GM12872 (cell line): Measurements from ENCODE around the gene FSTL4.

Experiments used
- TF ChIP-seq, protein P1 (sequence below): IDR thresholded peaks from 3 replicates; pipeline ENCODE4 v1.5.1; 2011; ENCODE audit warnings: low read depth, mild to moderate bottlenecking, low read length, moderate library complexity; ENCODE audit not compliant: insufficient read depth

FSTL4 gene

GRCh38 chr5:133234911-133235310 is 377.4 kb downstream of the FSTL4 start:
- TF ChIP-seq, protein P1, sequence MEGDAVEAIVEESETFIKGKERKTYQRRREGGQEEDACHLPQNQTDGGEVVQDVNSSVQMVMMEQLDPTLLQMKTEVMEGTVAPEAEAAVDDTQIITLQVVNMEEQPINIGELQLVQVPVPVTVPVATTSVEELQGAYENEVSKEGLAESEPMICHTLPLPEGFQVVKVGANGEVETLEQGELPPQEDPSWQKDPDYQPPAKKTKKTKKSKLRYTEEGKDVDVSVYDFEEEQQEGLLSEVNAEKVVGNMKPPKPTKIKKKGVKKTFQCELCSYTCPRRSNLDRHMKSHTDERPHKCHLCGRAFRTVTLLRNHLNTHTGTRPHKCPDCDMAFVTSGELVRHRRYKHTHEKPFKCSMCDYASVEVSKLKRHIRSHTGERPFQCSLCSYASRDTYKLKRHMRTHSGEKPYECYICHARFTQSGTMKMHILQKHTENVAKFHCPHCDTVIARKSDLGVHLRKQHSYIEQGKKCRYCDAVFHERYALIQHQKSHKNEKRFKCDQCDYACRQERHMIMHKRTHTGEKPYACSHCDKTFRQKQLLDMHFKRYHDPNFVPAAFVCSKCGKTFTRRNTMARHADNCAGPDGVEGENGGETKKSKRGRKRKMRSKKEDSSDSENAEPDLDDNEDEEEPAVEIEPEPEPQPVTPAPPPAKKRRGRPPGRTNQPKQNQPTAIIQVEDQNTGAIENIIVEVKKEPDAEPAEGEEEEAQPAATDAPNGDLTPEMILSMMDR, result no peak

DNA sequence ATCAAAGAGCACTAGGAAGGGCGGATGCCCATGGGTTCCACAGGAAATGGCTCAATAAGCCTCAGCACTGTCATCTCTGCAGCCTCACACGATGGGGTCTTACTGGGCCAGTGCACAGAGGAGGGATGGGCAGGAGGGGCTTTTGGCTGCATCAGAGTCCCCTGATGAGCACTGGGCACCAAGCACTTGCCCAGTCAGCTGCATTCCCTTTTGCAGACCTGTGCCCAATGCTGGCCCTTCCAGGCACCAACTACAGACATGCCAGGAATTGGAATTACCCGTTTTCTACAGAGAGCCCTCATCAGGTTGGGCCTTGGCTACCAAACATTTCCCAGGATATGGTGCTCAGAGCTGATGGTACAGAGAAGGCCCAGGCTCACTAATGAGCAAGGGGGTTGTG is 378.1 kb downstream of the FSTL4 start:
- TF ChIP-seq, protein P1, result no peak

- TF ChIP-seq, protein P1, result no peak
Measured at GRCh38 chr5:133233616-133234015, 378.7 kb downstream of the FSTL4 start.

GRCh38 chr5:133232911-133233310 is 379.4 kb downstream of the FSTL4 start:
- TF ChIP-seq, protein P1, result no peak

- TF ChIP-seq, protein P1, result no peak
Measured at GRCh38 chr5:133232435-133232834, 379.9 kb downstream of the FSTL4 start.

- TF ChIP-seq, protein P1, result no peak
Measured at GRCh38 chr5:133232011-133232410, 380.3 kb downstream of the FSTL4 start.

GRCh38 chr5:133230823-133231578 is 381.3 kb downstream of the FSTL4 start:
- TF ChIP-seq, protein P1, result no peak
